ENCODE results near the gene KLHL17.
A peak's percentile ranks its signal among the peaks of the same experiment; 100 is the strongest.

The KLHL17 gene

GRCh38 chr1:950268-950667, 10.1 kb upstream of the KLHL17 start:
- DNase-seq (ENCODE audit: low read depth in 1 of 2, low spot score in 1 of 2), result no peak

- DNase-seq (ENCODE audit: low read depth in 1 of 2, low spot score in 1 of 2), result no peak
These were observed 9.5 kb upstream of the KLHL17 start for GRCh38 chr1:950881-951280.

- no peak for DNase-seq (ENCODE audit: low read depth in 1 of 2, low spot score in 1 of 2)
These were observed 9.0 kb upstream of the KLHL17 start for GRCh38 chr1:951364-951763.

DNA sequence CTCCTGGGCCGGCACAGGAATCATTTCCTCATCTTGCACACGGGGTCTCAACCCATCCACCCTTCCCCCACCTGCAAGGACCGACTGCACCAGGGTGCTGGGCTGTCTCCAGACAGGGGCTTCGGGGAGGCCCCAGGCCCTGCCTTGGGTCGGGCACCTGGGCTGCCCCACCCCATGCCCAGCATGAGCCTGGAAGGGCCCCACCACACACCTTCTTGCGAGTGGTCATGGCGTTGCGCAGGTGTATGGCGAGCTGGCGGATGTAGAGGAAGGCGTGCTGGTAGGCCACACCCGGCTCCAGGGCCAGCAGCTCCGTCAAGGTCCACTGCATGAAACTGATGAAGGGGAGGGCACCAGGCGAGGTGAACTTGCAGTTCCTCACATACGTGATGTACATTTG, 8.2 kb upstream of the KLHL17 start:
- DNase-seq (ENCODE audit: low read depth in 1 of 2, low spot score in 1 of 2), result no peak

DNA sequence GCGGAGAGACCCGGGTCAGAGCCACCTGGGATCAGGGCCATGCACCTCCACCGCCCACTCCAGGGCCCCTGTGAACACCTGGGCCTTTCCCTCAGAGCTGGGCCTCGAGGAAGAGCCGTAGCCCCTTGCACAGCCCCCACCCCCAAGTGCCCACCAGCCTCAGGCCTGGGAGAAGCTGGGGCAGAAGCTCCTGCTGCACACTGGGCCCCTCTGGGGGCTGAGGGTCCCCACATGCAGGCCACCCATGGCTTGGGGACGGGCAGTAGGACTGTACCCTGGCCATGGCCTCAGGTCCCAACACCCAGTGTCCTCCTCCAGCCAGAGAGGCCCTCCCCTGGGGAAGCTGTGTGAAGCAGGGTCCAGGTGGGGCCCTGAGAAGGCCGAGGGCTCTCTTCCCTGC, 7.8 kb upstream of the KLHL17 start:
- no peak for DNase-seq (ENCODE audit: low read depth in 1 of 2, low spot score in 1 of 2)

DNA sequence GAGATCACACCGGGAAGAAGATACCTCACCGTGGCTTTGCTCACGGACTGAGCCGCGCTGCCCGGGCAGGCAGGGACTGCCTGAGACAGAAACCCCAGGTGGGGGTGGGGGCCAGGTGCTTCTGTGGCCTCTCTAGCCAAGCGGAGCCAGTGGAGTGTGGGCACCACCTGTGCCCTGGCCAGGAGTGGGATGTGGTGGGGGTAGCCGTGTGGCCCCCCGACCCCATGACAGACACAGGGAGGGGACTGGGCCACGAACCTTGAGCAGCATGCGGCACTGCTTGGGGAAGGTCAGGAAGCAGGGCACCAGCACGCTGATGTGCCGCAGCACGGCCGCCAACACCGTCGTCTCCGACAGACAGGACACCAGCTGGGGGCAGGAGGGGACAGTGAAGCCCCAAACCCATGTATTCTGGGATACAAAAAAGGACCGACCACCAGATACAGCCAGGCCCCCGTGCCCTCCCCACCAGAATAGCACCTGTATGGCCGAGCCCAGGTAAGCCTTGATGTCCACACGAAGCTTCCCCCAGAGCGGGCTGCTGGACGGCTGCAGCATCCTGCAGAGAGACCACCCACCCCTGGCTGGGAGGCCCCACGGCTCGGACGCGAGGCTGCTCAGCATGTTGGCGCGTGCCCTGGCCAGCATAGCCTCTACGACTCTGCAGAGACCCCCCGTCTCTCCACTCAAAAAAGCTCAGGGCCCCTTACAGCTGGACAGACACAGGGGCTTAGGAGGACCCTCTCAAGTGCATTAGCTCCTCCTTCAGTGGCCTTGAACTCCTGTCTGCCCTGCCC, 6.7 kb upstream of the KLHL17 start:
- DNase-seq (ENCODE audit: low read depth in 1 of 2, low spot score in 1 of 2), result no peak

DNA sequence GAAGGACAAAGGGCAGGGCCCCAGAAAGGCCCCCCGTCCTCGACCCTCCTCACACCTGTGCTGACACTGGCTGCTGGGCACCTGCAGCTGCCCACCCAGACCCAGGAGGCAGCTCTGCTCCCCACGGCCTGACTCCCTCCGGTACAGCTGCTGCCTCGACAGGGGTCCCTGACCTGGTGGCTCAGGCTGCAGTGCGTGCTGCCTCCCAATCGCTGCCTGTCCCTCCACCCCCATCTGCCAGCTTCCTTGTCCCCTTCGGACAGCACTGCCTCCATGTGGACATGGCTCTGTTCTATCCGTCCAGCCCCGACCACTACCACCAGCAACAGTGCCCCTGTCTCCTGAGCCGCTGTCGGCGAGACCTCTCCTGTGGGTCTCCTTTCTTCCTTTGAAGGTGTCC, 5.5 kb upstream of the KLHL17 start:
- DNase-seq (ENCODE audit: low read depth in 1 of 2, low spot score in 1 of 2), result no peak

- DNase-seq (ENCODE audit: low read depth in 1 of 2, low spot score in 1 of 2), result no peak
These were observed 4.9 kb upstream of the KLHL17 start for GRCh38 chr1:955474-955873.

DNA sequence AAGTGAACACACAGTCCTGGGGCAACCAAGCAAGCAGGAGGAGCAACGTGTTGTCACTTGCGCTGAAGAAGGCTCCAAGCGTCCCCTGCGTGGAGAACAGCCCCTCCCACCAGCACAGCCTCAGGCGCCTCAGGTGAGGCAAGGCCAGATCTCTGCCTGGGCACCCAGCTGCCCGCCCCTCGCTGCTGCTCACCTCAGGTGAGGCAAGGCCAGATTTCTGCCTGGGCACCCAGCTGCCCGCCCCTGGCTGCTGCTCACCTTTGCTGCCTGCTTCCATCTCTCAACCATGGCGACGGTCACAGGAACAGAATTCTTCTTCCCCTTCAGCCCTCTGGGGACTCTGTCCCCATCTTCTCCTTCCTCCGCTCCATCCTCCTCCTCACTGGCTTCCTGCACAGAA, 3.7 kb upstream of the KLHL17 start:
- DNase-seq (ENCODE audit: low read depth in 1 of 2, low spot score in 1 of 2), result no peak

GRCh38 chr1:958823-959730, 1.3 kb upstream of the KLHL17 start, which contains the start of gene NOC2L:
NOC2L (minus strand) TSS chr1:959256; CDS start chr1:959240, 16 bp downstream.
- DNase-seq (ENCODE audit: low read depth in 1 of 2, low spot score in 1 of 2), result peak; percentile 95 to 100

- DNase-seq (ENCODE audit: low read depth in 1 of 2, low spot score in 1 of 2), result no peak
These were observed 537 bp upstream of the KLHL17 start for GRCh38 chr1:959731-960362.

DNA sequence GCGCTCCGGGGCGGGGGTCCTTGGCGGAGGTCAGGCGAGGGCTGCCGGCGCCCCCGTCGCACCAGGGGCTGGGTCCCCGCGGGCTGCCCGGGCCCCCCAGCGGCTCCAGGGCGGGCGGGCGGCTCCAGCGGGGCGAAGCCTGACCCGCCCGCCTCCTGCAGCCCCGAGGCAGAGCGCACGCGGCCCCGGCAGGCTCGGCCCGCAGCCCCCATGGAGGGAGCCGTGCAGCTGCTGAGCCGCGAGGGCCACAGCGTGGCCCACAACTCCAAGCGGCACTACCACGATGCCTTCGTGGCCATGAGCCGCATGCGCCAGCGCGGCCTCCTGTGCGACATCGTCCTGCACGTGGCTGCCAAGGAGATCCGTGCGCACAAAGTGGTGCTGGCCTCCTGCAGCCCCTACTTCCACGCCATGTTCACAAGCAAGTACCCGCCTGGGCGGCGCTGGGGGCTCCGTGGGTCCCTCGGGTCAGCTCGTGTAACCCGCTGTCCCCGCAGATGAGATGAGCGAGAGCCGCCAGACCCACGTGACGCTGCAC, 817 bp downstream of the KLHL17 start:
- no peak for DNase-seq (ENCODE audit: low read depth in 1 of 2, low spot score in 1 of 2)

DNA sequence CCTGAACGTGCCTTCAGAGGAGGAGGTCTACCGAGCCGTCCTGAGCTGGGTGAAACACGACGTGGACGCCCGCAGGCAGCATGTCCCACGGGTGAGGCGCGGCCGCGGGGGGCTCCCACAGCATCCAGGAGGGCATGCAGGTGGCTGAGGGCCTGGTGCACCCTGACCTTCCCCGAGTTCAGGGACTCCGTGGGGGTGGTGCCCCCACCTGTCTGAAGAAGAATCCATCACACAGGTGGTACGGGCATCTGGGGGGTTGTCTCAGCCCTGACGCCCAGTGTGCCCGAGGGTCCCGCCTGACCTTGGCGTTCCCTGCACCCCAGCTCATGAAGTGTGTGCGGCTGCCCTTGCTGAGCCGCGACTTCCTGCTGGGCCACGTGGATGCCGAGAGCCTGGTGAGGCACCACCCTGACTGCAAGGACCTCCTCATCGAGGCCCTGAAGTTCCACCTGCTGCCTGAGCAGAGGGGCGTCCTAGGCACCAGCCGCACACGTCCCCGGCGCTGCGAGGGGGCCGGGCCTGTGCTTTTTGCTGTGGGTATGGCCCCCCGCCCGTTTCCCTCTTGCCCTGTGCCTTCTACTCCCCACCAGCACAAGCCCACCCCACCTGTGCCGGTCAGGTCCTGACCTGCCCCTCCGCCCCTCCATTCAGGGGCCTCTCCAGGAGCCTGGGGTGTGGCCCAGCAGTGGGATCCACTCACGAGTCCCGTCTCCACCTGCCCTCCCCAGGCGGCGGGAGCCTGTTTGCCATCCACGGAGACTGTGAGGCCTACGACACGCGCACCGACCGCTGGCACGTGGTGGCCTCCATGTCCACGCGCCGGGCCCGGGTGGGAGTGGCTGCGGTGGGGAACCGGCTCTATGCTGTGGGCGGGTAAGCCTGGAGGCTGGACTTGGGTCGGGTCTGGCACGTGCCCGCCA, 2.3 kb downstream of the KLHL17 start:
- no peak for DNase-seq (ENCODE audit: low read depth in 1 of 2, low spot score in 1 of 2)

DNA sequence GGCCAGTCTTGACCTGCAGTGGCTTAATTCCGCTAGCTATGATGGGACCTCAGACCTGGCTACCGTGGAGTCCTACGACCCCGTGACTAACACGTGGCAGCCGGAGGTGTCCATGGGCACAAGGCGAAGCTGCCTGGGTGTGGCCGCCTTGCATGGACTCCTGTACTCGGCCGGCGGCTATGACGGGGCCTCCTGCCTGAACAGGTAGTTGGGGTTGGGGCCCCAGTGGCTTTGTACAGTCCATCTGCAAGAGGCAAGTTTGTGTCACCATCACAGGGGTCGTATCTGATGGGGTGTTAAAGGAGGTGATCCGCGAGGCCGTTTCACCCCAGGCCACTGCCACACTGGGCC, 2.9 kb downstream of the KLHL17 start:
- no peak for DNase-seq (ENCODE audit: low read depth in 1 of 2, low spot score in 1 of 2)

- DNase-seq (ENCODE audit: low read depth in 1 of 2, low spot score in 1 of 2), result no peak
These were observed 3.6 kb downstream of the KLHL17 start for GRCh38 chr1:963746-964525.

DNA sequence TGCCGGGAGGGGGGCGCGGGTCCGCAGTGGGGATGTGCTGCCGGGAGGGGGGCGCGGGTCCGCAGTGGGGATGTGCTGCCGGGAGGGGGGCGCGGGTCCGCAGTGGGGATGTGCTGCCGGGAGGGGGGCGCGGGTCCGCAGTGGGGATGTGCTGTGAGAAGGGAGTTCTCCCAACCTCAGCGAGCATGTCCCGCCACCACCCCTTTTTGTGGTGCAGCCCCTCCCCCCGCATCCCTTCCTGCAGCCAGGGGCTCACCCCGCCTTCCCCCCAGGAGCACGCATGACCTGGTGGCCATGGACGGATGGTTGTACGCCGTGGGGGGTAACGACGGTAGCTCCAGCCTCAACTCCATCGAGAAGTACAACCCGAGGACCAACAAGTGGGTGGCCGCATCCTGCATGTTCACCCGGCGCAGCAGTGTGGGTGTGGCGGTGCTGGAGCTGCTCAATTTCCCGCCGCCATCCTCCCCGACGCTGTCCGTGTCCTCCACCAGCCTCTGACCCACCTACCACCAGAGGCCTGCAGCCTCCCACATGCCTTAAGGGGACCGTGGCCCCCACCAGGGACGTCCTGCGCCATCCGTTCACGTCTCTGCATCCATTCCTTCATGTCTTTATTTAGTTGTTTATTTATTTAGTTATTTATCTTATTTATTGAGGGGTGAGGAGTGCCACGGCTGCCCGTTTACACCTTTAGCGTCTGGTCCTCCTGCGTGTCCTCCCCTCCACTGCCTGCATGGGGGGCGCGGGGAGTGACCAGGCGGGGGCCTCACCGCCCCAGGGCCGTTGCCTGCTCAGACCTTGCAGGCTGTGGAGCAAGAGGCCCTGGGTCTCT, 4.5 kb downstream of the KLHL17 start:
- DNase-seq (ENCODE audit: low read depth in 1 of 2, low spot score in 1 of 2), result no peak

DNA sequence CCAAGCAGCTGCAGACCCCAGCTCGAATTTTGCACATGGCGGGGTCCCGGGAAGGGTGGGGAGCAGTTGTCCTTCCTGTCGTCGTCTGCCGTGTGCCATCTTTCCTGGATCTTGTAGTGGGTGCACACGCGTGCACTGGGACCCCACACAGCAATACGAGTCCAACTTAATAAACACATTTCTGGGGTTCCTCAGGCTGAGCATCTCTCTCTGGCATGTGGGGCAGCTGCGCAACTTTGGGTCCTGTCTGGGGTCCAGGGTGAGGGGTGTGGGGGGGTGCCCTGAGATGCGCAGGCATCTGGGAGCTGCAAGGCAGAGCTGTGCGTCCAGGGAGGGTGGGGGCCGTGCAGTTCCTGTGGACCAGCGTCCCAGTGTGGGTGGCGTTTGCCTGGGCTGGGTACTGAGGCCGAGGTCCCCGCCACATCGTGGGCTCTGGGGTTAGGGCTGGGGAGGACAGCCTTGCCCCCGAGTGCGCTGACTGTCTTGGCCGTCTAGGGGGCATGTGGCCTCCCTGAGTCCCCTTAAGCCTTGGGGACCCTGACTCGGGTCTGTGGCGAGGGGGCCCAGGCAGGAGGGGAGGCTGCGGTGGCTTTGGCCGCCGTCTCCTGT, 5.2 kb downstream of the KLHL17 start:
- no peak for DNase-seq (ENCODE audit: low read depth in 1 of 2, low spot score in 1 of 2)

- DNase-seq (ENCODE audit: low read depth in 1 of 2, low spot score in 1 of 2), result no peak
These were observed 5.8 kb downstream of the KLHL17 start, which contains the start of gene PLEKHN1 for GRCh38 chr1:966135-966703. PLEKHN1 (plus strand) TSS chr1:966482; CDS start chr1:966532, 50 bp downstream.
